NCI-H774 (cell line): ENCODE data around the gene PAPLN.

Experiments
- DNase-seq: peaks from one replicate; lab custom pipeline; 2025; lab: John Stamatoyannopoulos, UW

PAPLN gene

GRCh38 chr14:73261075-73261474 lies 23.8 kb downstream of the PAPLN start:
- DNase-seq = no peak

GRCh38 chr14:73261520-73262426 lies 24.5 kb downstream of the PAPLN start:
- no peak for DNase-seq

GRCh38 chr14:73262427-73263183 lies 25.3 kb downstream of the PAPLN start:
- DNase-seq = no peak

- no peak for DNase-seq
Measured at GRCh38 chr14:73263606-73264005, 26.3 kb downstream of the PAPLN start.

- no peak for DNase-seq
Measured at GRCh38 chr14:73264080-73264884, 27.0 kb downstream of the PAPLN start.

- DNase-seq = no peak
Measured at GRCh38 chr14:73264885-73265720, 27.8 kb downstream of the PAPLN start.

- no peak for DNase-seq
Measured at GRCh38 chr14:73265721-73266046, 28.4 kb downstream of the PAPLN start.

- no peak for DNase-seq
Measured at GRCh38 chr14:73266317-73266716, 29.0 kb downstream of the PAPLN start.

- no peak for DNase-seq
Measured at GRCh38 chr14:73267474-73267873, 30.2 kb downstream of the PAPLN start.

- no peak for DNase-seq
Measured at GRCh38 chr14:73269729-73270531, 32.6 kb downstream of the PAPLN start.

- no peak for DNase-seq
Measured at GRCh38 chr14:73272393-73272792, 35.1 kb downstream of the PAPLN start.

GRCh38 chr14:73273799-73274198 lies 36.5 kb downstream of the PAPLN start:
- no peak for DNase-seq

- no peak for DNase-seq
Measured at GRCh38 chr14:73276836-73277235, 39.5 kb downstream of the PAPLN start.

- DNase-seq = no peak
Measured at GRCh38 chr14:73277376-73277775, 40.1 kb downstream of the PAPLN start.

GRCh38 chr14:73280903-73281302 lies 43.6 kb downstream of the PAPLN start:
- no peak for DNase-seq

- DNase-seq = no peak
Measured at GRCh38 chr14:73283608-73284379, 46.5 kb downstream of the PAPLN start.

GRCh38 chr14:73285979-73286378 lies 48.7 kb downstream of the PAPLN start:
- DNase-seq = no peak

- DNase-seq = no peak
Measured at GRCh38 chr14:73286598-73286997, 49.3 kb downstream of the PAPLN start.

GRCh38 chr14:73287071-73287470 lies 49.8 kb downstream of the PAPLN start:
- DNase-seq = no peak

- DNase-seq = no peak
Measured at GRCh38 chr14:73289308-73289707, 52.0 kb downstream of the PAPLN start.
